Upper lobe of left lung (tissue), 6 donors: Measurements from ENCODE around the gene TMEM229B. TPM values are rescaled to one million over a fixed set of nuclear protein-coding genes. Genes with fewer than 3 reads are reported as not detected.

Source experiments
- ATAC-seq, 2 donors: fragments of 200-7000 bp; cut with Tn5 transposase; one replicate each; pipeline ENCODE4 v1.9.1; 2022; ENCODE audit warnings: mild to moderate bottlenecking in 2 of 2, moderate library complexity in 2 of 2; ENCODE audit not compliant: low FRiP score in 2 of 2
- DNase-seq, 2 donors: peaks; one replicate each; pipeline ENCODE4 v3.0.0-alpha.2; 2019 to 2020
- H3K27ac ChIP-seq, 4 donors: fragments of 200-600 bp; sonication (generic); one replicate each; pipeline ENCODE4 v1.5.1; 2016 to 2019
- H3K27me3 ChIP-seq, 4 donors: fragments of 200-600 bp; sonication (generic); one replicate each; pipeline ENCODE4 v1.5.1; 2017 to 2019
- H3K36me3 ChIP-seq, 4 donors: fragments of 200-600 bp; sonication (generic); one replicate each; pipeline ENCODE4 v1.5.1; 2016 to 2019
- H3K4me1 ChIP-seq, 4 donors: fragments of 200-600 bp; sonication (generic); one replicate each; pipeline ENCODE4 v1.5.1; 2018 to 2019
- H3K4me3 ChIP-seq, 4 donors: fragments of 200-600 bp; sonication (generic); one replicate each; pipeline ENCODE4 v1.5.1; 2017 to 2019; ENCODE audit warnings: mild to moderate bottlenecking in 2 of 4, moderate library complexity in 1 of 4
- H3K9me3 ChIP-seq, 4 donors: fragments of 200-600 bp; sonication (generic); one replicate each; pipeline ENCODE4 v1.5.1; 2018 to 2019
- CTCF ChIP-seq, 6 experiments: fragments of 450-650 bp in 4 of 6; fragments of 200-600 bp in 2 of 6; sonication (generic) in 2 of 6; IDR thresholded peaks; one replicate each; pipeline ENCODE4 v1.5.1; 2016 to 2019; ENCODE audit warnings: antibody characterized with exemption in 6 of 6
- EP300 ChIP-seq, 4 donors: sonication (generic); formaldehyde crosslinking; IDR thresholded peaks; one replicate each; pipeline ENCODE4 v1.5.1; 2017; ENCODE audit warnings: antibody characterized with exemption in 4 of 4, control low read depth in 2 of 4
- POLR2A ChIP-seq, 4 donors: fragments of 450-650 bp; IDR thresholded peaks; one replicate each; pipeline ENCODE4 v1.5.1; 2016 to 2017; ENCODE audit warnings: antibody characterized with exemption in 4 of 4, mild to moderate bottlenecking in 2 of 4
- POLR2AphosphoS5 ChIP-seq, 2 donors: sonication (generic); formaldehyde crosslinking; IDR thresholded peaks; one replicate each; pipeline ENCODE4 v1.5.1; 2017; ENCODE audit warnings: antibody characterized with exemption in 2 of 2
- WGBS, 2 donors: methylation state at CpG; one replicate each; pipeline ENCODE4 v1.1.5; 2017 to 2018; 5-methylcytosine and 5-hydroxymethylcytosine counted together
- total RNA-seq, 6 donors: library from RNA; depleted of rRNA in 4 of 6; stranded (reverse); fragments of >200 nt in 4 of 6; gene quantifications; one replicate each; pipeline versions ENCODE4 v1.1.0 to v1.2.1, GENCODE V29; 2016 to 2021
- donor health status: DM: no; HTN: no; CAD: no; lungs with moderate emphysema.
- donor health status: DM: no; HTN: yes; CAD: no; lungs with severe emphysema.

The TMEM229B gene
- total RNA-seq, 6 donors from 2014 or later, result 2.1 to 8.5 (median 5.4) TPM

DNA sequence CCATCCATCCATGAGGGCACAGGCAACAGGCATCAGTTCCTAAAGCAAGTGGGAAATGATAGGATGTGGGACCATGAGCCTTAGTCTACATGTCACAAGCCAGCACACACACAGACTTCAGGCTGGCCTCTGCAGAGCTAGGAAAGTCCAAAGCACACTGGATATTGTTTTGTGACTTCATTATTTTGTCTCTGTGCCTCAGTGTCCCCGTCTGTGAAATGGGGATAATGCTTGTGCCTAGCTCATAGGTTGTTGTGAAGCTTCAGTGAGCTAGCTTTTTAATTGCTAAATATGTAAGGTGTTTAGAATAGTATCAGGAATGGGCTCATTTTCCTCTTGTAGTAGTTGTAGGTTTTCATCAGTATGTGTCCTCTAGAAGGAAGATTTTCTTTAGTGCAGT lies 49.6 kb downstream of the TMEM229B start:
- no peak for TF ChIP-seq POLR2A (IDR thresholded peaks at IDR 0.05)
- TF ChIP-seq POLR2AphosphoS5 (IDR thresholded peaks at IDR 0.05), result no peak
- no peak for TF ChIP-seq CTCF (IDR thresholded peaks at IDR 0.05)
- TF ChIP-seq EP300 (IDR thresholded peaks at IDR 0.05), result no peak
- Histone ChIP-seq H3K4me1 (peaks cover 0 to 10% (median 0%) of the 10 kb centered on the region in 4 donors), H3K4me3 (no peak overlapping the region), H3K36me3 (no peaks in the 10 kb centered on the region), H3K27me3 (no peaks in the 10 kb centered on the region), H3K27ac (no peak overlapping the region), H3K9me3 (no peaks in the 10 kb centered on the region)
- no peak for ATAC-seq
- WGBS, 2 donors, result 84 to 100% methylated on average over 1 of the region's 1 CpG
- no peak for DNase-seq

GRCh38 chr14:67436006-67436866 lies 52.3 kb downstream of the TMEM229B start:
- 85 to 92% methylated on average over 8 to 10 of the region's 10 CpGs for WGBS, 2 donors
- TF ChIP-seq POLR2AphosphoS5 (IDR thresholded peaks at IDR 0.05) (no peak), CTCF (IDR thresholded peaks at IDR 0.05) (no peak), POLR2A (IDR thresholded peaks at IDR 0.05) (no peak), EP300 (IDR thresholded peaks at IDR 0.05) (no peak)
- no peaks in the 10 kb centered on the region for H3K27me3 ChIP-seq
- H3K9me3 ChIP-seq, result no peaks in the 10 kb centered on the region
- no peaks in the 10 kb centered on the region for H3K36me3 ChIP-seq
- H3K4me1 ChIP-seq, result peaks cover 0 to 10% (median 0%) of the 10 kb centered on the region in 4 donors
- no peak overlapping the region for H3K4me3 ChIP-seq
- no peak overlapping the region for H3K27ac ChIP-seq
- ATAC-seq (no peak), DNase-seq (no peak)

DNA sequence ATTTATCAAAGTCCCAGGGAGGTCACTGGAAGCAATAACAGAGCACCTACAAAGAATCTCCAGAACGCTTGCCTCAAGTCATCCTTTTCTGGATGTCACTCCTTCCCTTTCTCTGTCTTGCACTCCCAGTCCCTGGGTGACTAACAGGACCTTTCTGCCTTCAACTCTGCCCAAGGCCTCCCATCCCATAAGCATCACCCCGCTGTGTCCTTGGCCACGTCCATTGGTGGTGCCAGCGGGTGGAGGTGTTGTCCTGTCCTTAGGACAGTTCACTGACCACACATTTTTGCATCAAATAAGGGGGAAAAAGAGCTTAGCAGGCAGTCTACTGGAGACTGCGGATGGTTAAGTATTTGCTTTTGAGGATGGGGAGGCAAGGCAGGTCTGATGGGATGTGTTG lies 52.9 kb downstream of the TMEM229B start:
- no peaks in the 10 kb centered on the region for H3K27me3 ChIP-seq
- ATAC-seq (no peak), DNase-seq (no peak)
- no peak for TF ChIP-seq POLR2A (IDR thresholded peaks at IDR 0.05)
- no peak for TF ChIP-seq EP300 (IDR thresholded peaks at IDR 0.05)
- no peak for TF ChIP-seq POLR2AphosphoS5 (IDR thresholded peaks at IDR 0.05)
- TF ChIP-seq CTCF (IDR thresholded peaks at IDR 0.05), result no peak
- WGBS, 2 donors, result 91 to 98% methylated on average over 5 of the region's 5 CpGs
- H3K36me3 ChIP-seq, result no peaks in the 10 kb centered on the region
- H3K9me3 ChIP-seq, result no peaks in the 10 kb centered on the region
- peaks cover 0 to 9% (median 0%) of the 10 kb centered on the region in 4 donors for H3K4me1 ChIP-seq
- no peak overlapping the region for H3K27ac ChIP-seq
- H3K4me3 ChIP-seq, result no peak overlapping the region

GRCh38 chr14:67432050-67432564 lies 56.4 kb downstream of the TMEM229B start:
- Histone ChIP-seq H3K9me3 (no peaks in the 10 kb centered on the region), H3K27me3 (no peaks in the 10 kb centered on the region), H3K36me3 (no peaks in the 10 kb centered on the region), H3K4me3 (no peak overlapping the region), H3K27ac (no peak overlapping the region), H3K4me1 (peaks cover 0 to 12% (median 3%) of the 10 kb centered on the region in 4 donors)
- TF ChIP-seq POLR2A (IDR thresholded peaks at IDR 0.05) (no peak), POLR2AphosphoS5 (IDR thresholded peaks at IDR 0.05) (no peak), EP300 (IDR thresholded peaks at IDR 0.05) (no peak), CTCF (IDR thresholded peaks at IDR 0.05) (no peak)
- 78 to 79% methylated on average over 7 of the region's 7 CpGs for WGBS, 2 donors
- ATAC-seq (no peak), DNase-seq (no peak)
